ENCODE results near the gene RAB27A. TPM values are rescaled to one million over a fixed set of nuclear protein-coding genes. Genes with fewer than 3 reads are reported as not detected.

The RAB27A gene
- total and polyA plus RNA-seq, 10 of the 15 experiments (the other 5 are each of a cell fraction or from before 2014, with no cell fraction given) = 13.3 to 139 (median 35.2) TPM

- WGBS (ENCODE audit: insufficient coverage, insufficient replicate concordance, low lambda C conversion rate, missing lambda C conversion rate) = 63% methylated on average over 4 of the region's 4 CpGs
- Histone ChIP-seq H2AFZ (ENCODE audit: control insufficient read depth, low read depth, low read length) (peak overlapping the region; percentile 61), H3K9me3 (replicated peaks; ENCODE audit: control insufficient read depth, insufficient read depth, low read length) (no peaks in the 10 kb centered on the region; the same call in 2 of the 3 replicates), H3K4me2 (ENCODE audit: control insufficient read depth, insufficient read depth) (peak overlapping the region; percentile 56), H3K36me3 (ENCODE audit: control insufficient read depth in 2 of 2, insufficient read depth in 2 of 2, low read length in 1 of 2) (no peaks in the 10 kb centered on the region; a peak in 1 of 4 replicates), H3K9ac (ENCODE audit: control insufficient read depth, insufficient read depth, low read length) (no peak overlapping the region), H3K79me2 (ENCODE audit: control insufficient read depth, insufficient read depth, low read length) (no peaks in the 10 kb centered on the region; the same call in 1 of the 2 replicates), H3K27ac (ENCODE audit: control insufficient read depth, insufficient read depth) (peak overlapping the region; percentile 4), H3K4me3 (peak overlapping the region; percentile 4), H4K20me1 (ENCODE audit: control insufficient read depth, insufficient read depth) (no peaks in the 10 kb centered on the region), H3K4me1 (ENCODE audit: control insufficient read depth, insufficient read depth, low read length) (peaks cover 24% of the 10 kb centered on the region), H3K27me3 (replicated peaks in 1 of 2; ENCODE audit: control insufficient read depth in 2 of 2, insufficient read depth in 2 of 2, low read length in 1 of 2) (no peaks in the 10 kb centered on the region)
- intact Hi-C loops (cut with micrococcal nuclease; ENCODE audit: unreplicated experiment) (loop anchor here (2.0 to 5.0 kb wide), 2 partner anchors 33 to 34 kb away; partner anchors contain the start of gene RAB27A), in situ Hi-C loops (cut with MboI) (no loop called here)
- DNase-seq (ENCODE audit: low read depth, low spot score) (no peak), ATAC-seq (peak; percentile 75), FAIRE-seq (no peak)
- CTCF ChIA-PET = interaction anchor here (0.7 to 1.0 kb wide), 2 partner anchors 8 to 40 kb away, joined by 3 read pairs; no protein-coding TSS in a partner anchor
- SMC1A ChIA-PET (ENCODE audit: uncharacterized antibody, unreplicated experiment) = interaction anchor here (1.3 to 5.7 kb wide), 5 partner anchors 12 to 37 kb away, joined by 3 to 38 read pairs (median 12); no protein-coding TSS in a partner anchor
- RAD21 ChIA-PET (ENCODE audit: unreplicated experiment) = interaction anchor here (0.9 to 3.6 kb wide), 7 partner anchors 8 to 150 kb away, joined by 3 to 19 read pairs (median 4); no protein-coding TSS in a partner anchor
- POLR2A ChIA-PET = interaction anchor here (0.7 to 2.0 kb wide), 3 partner anchors 15 to 30 kb away, joined by 3 to 5 read pairs (median 4); no protein-coding TSS in a partner anchor
- no TSS peak for BruUV-seq (replicated peaks)
- TF ChIP-seq RELB (IDR thresholded peaks at IDR 0.05; ENCODE audit: low read depth) = peak; percentile 28; the same call in 1 of the 2 replicates
- TF ChIP-seq EED (IDR thresholded peaks at IDR 0.05; ENCODE audit: low read depth) = peak; percentile 34; the same call in 1 of the 2 replicates
- peak; percentile 50 for TF ChIP-seq PBX3 (IDR thresholded peaks at IDR 0.05; ENCODE audit: insufficient replicate concordance, low read depth, low read length)
- TF ChIP-seq DPF2 (IDR thresholded peaks at IDR 0.05) = no peak
- TF ChIP-seq ATF2 (IDR thresholded peaks at IDR 0.05; ENCODE audit: low read length) = no peak
- TF ChIP-seq IKZF2 (IDR thresholded peaks at IDR 0.05) = peak; percentile 30 to 35; a peak in 2 of 4 replicates
- TF ChIP-seq TBL1XR1 (IDR thresholded peaks at IDR 0.05; ENCODE audit: low read depth, low read length) = no peak
- TF ChIP-seq BCLAF1 (IDR thresholded peaks at IDR 0.05) = no peak
- TF ChIP-seq PAX8 (IDR thresholded peaks at IDR 0.05) = no peak
- TF ChIP-seq POLR2AphosphoS5 (IDR thresholded peaks at IDR 0.05; ENCODE audit: low read length) = no peak
- TF ChIP-seq CREB1 (IDR thresholded peaks at IDR 0.05; ENCODE audit: low read depth) = 0 out of 2 replicates have a peak, but pooled peaks have one; percentile 17
- no peak for TF ChIP-seq SKIL (IDR thresholded peaks at IDR 0.05; ENCODE audit: low read depth, poor library complexity, severe bottlenecking)
- TF ChIP-seq PML (IDR thresholded peaks at IDR 0.05; ENCODE audit: low read length) = peak; percentile 54; the same call in 1 of the 2 replicates
These were observed 34.5 kb downstream of the RAB27A start for GRCh38 chr15:55254916-55255679.
